HepG2 (cell line): ENCODE results near the gene TTC9. TPM values are rescaled to one million over a fixed set of nuclear protein-coding genes. Genes with fewer than 3 reads are reported as not detected.

ENCODE experiments used
- ATAC-seq: fragments of 200-7000 bp; cut with Tn5 transposase; 3 replicates; pipeline ENCODE4 v1.9.1; 2020; ENCODE audit warnings: mild to moderate bottlenecking, moderate library complexity
- BruUV-seq: library from RNA; stranded (reverse); fragments of 400-500 nt; replicated peaks from 2 replicates; lab custom pipeline; 2021; lab: Mats Ljungman, UMichigan
- CTCF ChIA-PET: fragments of 300-600 bp; formaldehyde crosslinking; extraction: SDS; loops from one replicate; lab custom pipeline; 2021; ENCODE audit warnings: low total read pairs, inconsistent platforms, low intra/inter-chr PET ratio; lab: Yijun Ruan, JAX
- POLR2A ChIA-PET: fragments of 350-600 bp; sonication (Branson Sonifier 250); formaldehyde crosslinking; loops from one replicate; lab custom pipeline; 2020; ENCODE audit warnings: antibody characterized with exemption, inconsistent platforms; lab: Yijun Ruan, JAX
- DNase-seq: peaks from one replicate; pipeline ENCODE4 v3.0.0-alpha.2; 2015; ENCODE audit warnings: low spot score
- FAIRE-seq: peaks from 3 replicates; lab custom pipeline; 2011; peaks lifted over from hg19 to GRCh38; lab: Jason Lieb, UNC
- H2AFZ ChIP-seq: one replicate; pipeline ENCODE4 v1.6.1; 2011; ENCODE audit warnings: low read length, inconsistent platforms
- H3K27ac ChIP-seq: fragments of 300-600 bp; 3 replicates; pipeline ENCODE4 v1.8.0; 2011; ENCODE audit warnings: mixed run types, mild to moderate bottlenecking, mixed read lengths, low read length, inconsistent platforms; ENCODE audit not compliant: insufficient read depth; ENCODE audit errors: extremely low read length
- H3K27me3 ChIP-seq, 2 experiments: fragments of 200-600 bp in 1 of 2; 2 replicates in 1 of 2; 3 replicates in 1 of 2; pipeline versions ENCODE4 v1.6.0 to v1.8.0; 2011; ENCODE audit warnings: low read length in 2 of 2, mild to moderate bottlenecking in 2 of 2, moderate library complexity in 2 of 2, inconsistent platforms in 1 of 2; ENCODE audit not compliant: insufficient read depth in 2 of 2, control insufficient read depth in 1 of 2
- H3K36me3 ChIP-seq, 2 experiments: fragments of 200-600 bp in 1 of 2; replicated peaks in 1 of 2; 2 replicates in 1 of 2; 3 replicates in 1 of 2; pipeline versions ENCODE4 v1.5.1 to v1.8.0; 2011; ENCODE audit warnings: low read length in 2 of 2, inconsistent platforms in 1 of 2; ENCODE audit not compliant: insufficient read depth in 2 of 2, control insufficient read depth in 1 of 2
- H3K4me1 ChIP-seq: 2 replicates; pipeline ENCODE4 v1.5.1; 2012; ENCODE audit warnings: low read length, inconsistent platforms; ENCODE audit not compliant: insufficient read depth
- H3K4me2 ChIP-seq: 2 replicates; pipeline ENCODE4 v1.6.0; 2011; ENCODE audit warnings: low read depth, low read length, inconsistent platforms
- H3K4me3 ChIP-seq, 3 experiments: fragments of 200-600 bp in 1 of 3; sonication (generic), shearing (Covaris generic) in 1 of 3; replicated peaks in 1 of 3; 2 replicates each; pipeline ENCODE4 v1.5.1; 2011 to 2016; ENCODE audit warnings: low read length in 3 of 3, inconsistent platforms in 2 of 3, low read depth in 2 of 3, mild to moderate bottlenecking in 2 of 3, control low read depth in 1 of 3, mixed read lengths in 1 of 3; ENCODE audit not compliant: insufficient read depth in 1 of 3
- H3K79me2 ChIP-seq: one replicate; pipeline ENCODE4 v1.6.1; 2011; ENCODE audit warnings: low read length, inconsistent platforms; ENCODE audit not compliant: insufficient read depth
- H3K9ac ChIP-seq: 2 replicates; pipeline ENCODE4 v1.6.0; 2011; ENCODE audit warnings: mild to moderate bottlenecking, low read depth, low read length, inconsistent platforms; ENCODE audit not compliant: insufficient read depth
- H3K9me3 ChIP-seq: 2 replicates; pipeline ENCODE4 v1.5.1; 2012; ENCODE audit warnings: mild to moderate bottlenecking, low read length
- H4K20me1 ChIP-seq: 2 replicates; pipeline ENCODE4 v1.6.0; 2011; ENCODE audit warnings: inconsistent platforms, mild to moderate bottlenecking, low read length, moderate library complexity; ENCODE audit not compliant: insufficient read depth
- ARID2 ChIP-seq: sonication (generic); formaldehyde crosslinking; IDR thresholded peaks from 2 replicates; pipeline ENCODE4 v1.8.1; 2022; ENCODE audit warnings: mild to moderate bottlenecking, missing genetic modification reagents, borderline replicate concordance
- FOSL2 ChIP-seq: sonication (generic); formaldehyde crosslinking; IDR thresholded peaks from 2 replicates; pipeline ENCODE4 v1.4.0; 2020; ENCODE audit warnings: missing genetic modification reagents
- GTF2F1 ChIP-seq: fragments of 150-350 bp; IDR thresholded peaks from 2 replicates; pipeline ENCODE4 v1.6.1; 2014; ENCODE audit warnings: low read length
- ISX ChIP-seq: sonication (generic); formaldehyde crosslinking; conservative IDR thresholded peaks from 2 replicates; pipeline ENCODE4 v1.5.0; 2020; ENCODE audit warnings: missing genetic modification reagents
- KDM1A ChIP-seq: IDR thresholded peaks from 2 replicates; pipeline ENCODE4 v1.6.1; 2016; ENCODE audit warnings: missing compliant biosample characterization
- PAWR ChIP-seq: sonication (generic); formaldehyde crosslinking; IDR thresholded peaks from 2 replicates; pipeline ENCODE4 v1.4.0; 2020; ENCODE audit warnings: missing genetic modification reagents, mild to moderate bottlenecking, borderline replicate concordance
- SRF ChIP-seq: IDR thresholded peaks from 2 replicates; pipeline ENCODE4 v1.6.1; 2011; ENCODE audit warnings: mild to moderate bottlenecking, low read depth, low read length, moderate library complexity
- ZNF333 ChIP-seq: sonication (generic); formaldehyde crosslinking; IDR thresholded peaks from 2 replicates; pipeline ENCODE4 v1.4.0; 2020; ENCODE audit warnings: mild to moderate bottlenecking, missing genetic modification reagents, borderline replicate concordance
- ZNF839 ChIP-seq: sonication (generic); formaldehyde crosslinking; IDR thresholded peaks from 2 replicates; pipeline ENCODE4 v1.4.0; 2020; ENCODE audit warnings: missing genetic modification reagents, mild to moderate bottlenecking, borderline replicate concordance
- WGBS: methylation state at CpG from one replicate; pipeline ENCODE4 v1.1.6; 2017; ENCODE audit warnings: low lambda C conversion rate; 5-methylcytosine and 5-hydroxymethylcytosine counted together
- in situ Hi-C: cut with HindIII; loops from 2 replicates; pipeline ENCODE4 v1.10.0; 2017; ENCODE audit warnings: low pct_unique_long_range_greater_than_20kb; ENCODE audit not compliant: extremely low pct_ligation_motif_present
- intact Hi-C: fragments of 100-400 bp; cut with micrococcal nuclease; formaldehyde crosslinking; loops from one replicate; pipeline ENCODE4 v1.10.0; 2022; ENCODE audit not compliant: unreplicated experiment
- polyA plus RNA-seq, 8 experiments: library from polyadenylated mRNA; depleted of rRNA in 3 of 8; stranded (reverse) in 7 of 8; unstranded in 1 of 8; fragments of >200 nt; fragmentation: Illumina TruSeq in 4 of 8; extraction: Trizol in 4 of 8; gene quantifications; 2 replicates each; pipeline versions ENCODE4 v1.2.1 to v1.2.3, GENCODE V29; 2011 to 2016; ENCODE audit warnings: low read depth in 4 of 8, missing spikeins in 1 of 8, mixed read lengths in 1 of 8; ENCODE audit not compliant: insufficient read depth in 1 of 8
- total RNA-seq, 5 experiments: library from RNA; depleted of rRNA; stranded (reverse); fragments of >200 nt; fragmentation: Illumina TruSeq; extraction: Trizol; gene quantifications; 2 replicates each; pipeline ENCODE4 v1.2.3, GENCODE V29; 2016; ENCODE audit warnings: low read depth in 1 of 5
- TF ChIP-seq, protein P1 (sequence below): sonication (generic); formaldehyde crosslinking; IDR thresholded peaks from 2 replicates; pipeline ENCODE4 v1.4.0; 2020; ENCODE audit warnings: missing genetic modification reagents
- TF ChIP-seq, protein P2 (sequence below): sonication (generic); formaldehyde crosslinking; IDR thresholded peaks from 2 replicates; pipeline ENCODE4 v1.5.1; 2020; ENCODE audit warnings: missing genetic modification reagents, mild to moderate bottlenecking, borderline replicate concordance

The TTC9 gene
- total and polyA plus RNA-seq, 2 of the 13 experiments (the other 11 are each of a cell fraction or from before 2014, with no cell fraction given): 0.13 to 0.30 TPM

DNA sequence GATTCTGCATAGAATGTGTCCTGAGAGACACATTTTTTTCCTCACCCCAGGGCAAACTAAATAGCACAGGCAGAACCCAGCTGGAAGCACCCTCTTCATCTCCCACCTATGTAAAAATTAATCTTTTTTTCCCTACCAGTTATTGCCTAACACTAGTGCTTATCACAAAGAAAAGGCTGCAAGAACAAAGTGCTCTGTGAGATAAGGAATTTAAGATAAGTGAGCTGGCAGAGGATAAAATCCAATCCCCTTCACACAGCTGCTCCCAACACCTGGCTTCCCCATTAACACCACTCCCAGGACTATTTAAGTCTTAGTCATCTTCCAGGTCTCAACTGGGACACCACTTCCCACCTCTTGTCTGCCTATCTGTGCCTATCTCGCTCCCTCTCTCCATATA lies 75.2 kb downstream of the TTC9 start (continued):
- TF ChIP-seq, protein P1, sequence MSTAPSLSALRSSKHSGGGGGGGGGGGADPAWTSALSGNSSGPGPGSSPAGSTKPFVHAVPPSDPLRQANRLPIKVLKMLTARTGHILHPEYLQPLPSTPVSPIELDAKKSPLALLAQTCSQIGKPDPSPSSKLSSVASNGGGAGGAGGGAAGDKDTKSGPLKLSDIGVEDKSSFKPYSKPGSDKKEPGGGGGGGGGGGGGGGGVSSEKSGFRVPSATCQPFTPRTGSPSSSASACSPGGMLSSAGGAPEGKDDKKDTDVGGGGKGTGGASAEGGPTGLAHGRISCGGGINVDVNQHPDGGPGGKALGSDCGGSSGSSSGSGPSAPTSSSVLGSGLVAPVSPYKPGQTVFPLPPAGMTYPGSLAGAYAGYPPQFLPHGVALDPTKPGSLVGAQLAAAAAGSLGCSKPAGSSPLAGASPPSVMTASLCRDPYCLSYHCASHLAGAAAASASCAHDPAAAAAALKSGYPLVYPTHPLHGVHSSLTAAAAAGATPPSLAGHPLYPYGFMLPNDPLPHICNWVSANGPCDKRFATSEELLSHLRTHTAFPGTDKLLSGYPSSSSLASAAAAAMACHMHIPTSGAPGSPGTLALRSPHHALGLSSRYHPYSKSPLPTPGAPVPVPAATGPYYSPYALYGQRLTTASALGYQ: no peak
- TF ChIP-seq PAWR (CRISPR knock-in tag) (no peak), ISX (no peak), ZNF839 (CRISPR knock-in tag) (no peak), FOSL2 (no peak), ZNF333 (CRISPR knock-in tag) (no peak), KDM1A (CRISPR knock-in tag) (no peak), SRF (no peak), GTF2F1 (no peak), ARID2 (no peak)

DNA sequence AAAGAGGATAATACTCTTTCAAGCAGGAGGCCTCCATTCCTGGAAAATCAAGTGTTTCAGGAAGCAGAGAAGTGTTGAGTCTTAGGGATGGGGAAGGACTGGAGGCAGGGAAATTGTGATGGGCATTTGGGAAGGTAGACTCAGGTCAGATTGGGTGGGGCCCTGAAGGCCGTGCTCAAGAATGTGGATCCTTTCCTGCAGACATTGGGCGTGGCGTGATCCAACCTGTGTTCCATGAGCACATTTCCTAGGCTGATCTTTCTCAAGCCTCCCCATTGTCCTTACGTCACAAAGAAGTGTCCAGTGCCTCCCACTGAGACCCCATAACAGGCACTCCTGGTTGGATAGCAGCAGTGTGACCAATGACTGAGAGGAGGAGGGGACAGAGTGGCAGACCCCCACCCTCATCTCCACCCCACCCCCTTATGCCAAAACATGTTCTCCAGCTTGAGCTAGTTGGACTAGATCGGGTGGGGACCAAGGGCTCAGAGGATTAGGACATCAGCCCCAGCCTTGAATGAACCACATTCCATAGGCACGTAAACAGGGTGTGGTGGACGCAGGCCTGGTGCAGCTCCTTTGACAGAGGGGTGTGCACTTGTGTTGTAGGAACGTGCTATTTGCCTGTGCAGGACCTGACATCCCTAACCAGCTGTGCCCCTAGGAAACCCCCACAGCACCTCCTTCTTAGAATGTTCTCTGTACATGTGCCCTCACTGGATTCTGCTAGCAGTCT lies 76.8 kb downstream of the TTC9 start:
- no TSS peak for BruUV-seq
- Histone ChIP-seq H3K4me3 (no peak overlapping the region), H3K27ac (no peak overlapping the region), H3K9ac (no peak overlapping the region), H3K79me2 (no peaks in the 10 kb centered on the region), H3K27me3 (no peaks in the 10 kb centered on the region), H2AFZ (no peak overlapping the region), H3K4me1 (peaks cover 40% of the 10 kb centered on the region), H3K36me3 (no peaks in the 10 kb centered on the region), H3K9me3 (no peaks in the 10 kb centered on the region), H3K4me2 (no peak overlapping the region), H4K20me1 (no peaks in the 10 kb centered on the region)
- ChIA-PET CTCF (no interaction called here), POLR2A (no interaction called here)
- TF ChIP-seq, protein P2, sequence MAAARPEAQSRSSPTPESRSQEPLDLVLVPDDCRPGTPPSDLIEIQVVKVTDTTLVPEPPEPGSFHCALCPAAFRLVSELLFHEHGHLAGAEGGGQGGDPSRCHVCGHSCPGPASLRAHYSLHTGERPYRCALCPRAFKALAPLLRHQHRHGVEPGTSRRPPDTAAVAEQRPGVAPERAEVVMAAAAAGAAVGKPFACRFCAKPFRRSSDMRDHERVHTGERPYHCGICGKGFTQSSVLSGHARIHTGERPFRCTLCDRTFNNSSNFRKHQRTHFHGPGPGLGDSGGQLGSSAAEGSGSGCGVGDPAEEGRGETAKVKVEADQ: no peak
- WGBS: 33% methylated on average over 6 of the region's 8 CpGs
- FAIRE-seq (no peak), DNase-seq (no peak), ATAC-seq (peak; percentile 36; the same call in 2 of the 3 replicates)
- in situ Hi-C loops (no loop called here), intact Hi-C loops (no loop called here)
